Loucy (cell line): ENCODE data around the gene FYN.

Experiments
- H2AFZ ChIP-seq: fragments of 200-600 bp; sonication (generic); 2 replicates; pipeline ENCODE4 v1.6.0; 2016; ENCODE audit warnings: antibody characterized with exemption, mild to moderate bottlenecking, low read length, moderate library complexity
- H3F3A ChIP-seq: fragments of 200-600 bp; 2 replicates; pipeline ENCODE4 v1.6.0; 2016; ENCODE audit warnings: antibody characterized with exemption, low read depth, mild to moderate bottlenecking
- H3K27me3 ChIP-seq: fragments of 200-600 bp; sonication (generic); 2 replicates; pipeline ENCODE4 v1.6.1; 2014; ENCODE audit warnings: low read length, mild to moderate bottlenecking; ENCODE audit not compliant: insufficient read depth, poor library complexity, severe bottlenecking
- H3K36me3 ChIP-seq: fragments of 200-600 bp; sonication (generic); 2 replicates; pipeline ENCODE4 v1.6.1; 2016; ENCODE audit warnings: low read length; ENCODE audit not compliant: insufficient read depth
- H3K4me1 ChIP-seq: fragments of 200-600 bp; sonication (generic); 2 replicates; pipeline ENCODE4 v1.5.1; 2014; ENCODE audit warnings: low read length, mild to moderate bottlenecking; ENCODE audit not compliant: insufficient read depth, poor library complexity, severe bottlenecking
- H3K4me2 ChIP-seq: fragments of 200-600 bp; sonication (generic); 2 replicates; pipeline ENCODE4 v1.6.0; 2014; ENCODE audit warnings: antibody characterized with exemption, low read length, low read depth, mild to moderate bottlenecking; ENCODE audit not compliant: poor library complexity, severe bottlenecking
- H3K4me3 ChIP-seq: fragments of 200-600 bp; sonication (generic); 2 replicates; pipeline ENCODE4 v1.5.1; 2014; ENCODE audit warnings: low read length, mild to moderate bottlenecking, mixed read lengths; ENCODE audit not compliant: poor library complexity, severe bottlenecking
- H3K79me2 ChIP-seq: fragments of 200-600 bp; sonication (generic); 2 replicates; pipeline ENCODE4 v1.6.1; 2014; ENCODE audit warnings: low read length; ENCODE audit not compliant: insufficient read depth
- H3K9ac ChIP-seq: fragments of 200-600 bp; sonication (generic); 2 replicates; pipeline ENCODE4 v1.6.0; 2014; ENCODE audit warnings: mild to moderate bottlenecking, low read depth, low read length, moderate library complexity; ENCODE audit not compliant: poor library complexity, severe bottlenecking
- H3K9me2 ChIP-seq: fragments of 200-600 bp; sonication (generic); replicated peaks from 2 replicates; pipeline ENCODE4 v1.6.1; 2016; ENCODE audit warnings: low read depth, low read length, mixed read lengths
- H3K9me3 ChIP-seq: fragments of 200-600 bp; sonication (generic); 2 replicates; pipeline ENCODE4 v1.6.1; 2014; ENCODE audit warnings: mild to moderate bottlenecking, antibody characterized with exemption, low read length, low read depth; ENCODE audit not compliant: insufficient read depth
- H4K20me1 ChIP-seq: fragments of 200-600 bp; sonication (generic); 2 replicates; pipeline ENCODE4 v1.6.0; 2014; ENCODE audit warnings: antibody characterized with exemption, low read length, mild to moderate bottlenecking; ENCODE audit not compliant: insufficient read depth, poor library complexity, severe bottlenecking
- EZH2phosphoT487 ChIP-seq: fragments of 200-600 bp; IDR thresholded peaks from 2 replicates; pipeline ENCODE4 v1.6.1; 2018; ENCODE audit warnings: antibody characterized with exemption, mild to moderate bottlenecking, moderate library complexity, borderline replicate concordance
- TF ChIP-seq, protein P1 (sequence below): fragments of 200-600 bp; sonication (generic); conservative IDR thresholded peaks from 2 replicates; pipeline ENCODE4 v1.5.1; 2014; ENCODE audit warnings: mild to moderate bottlenecking, antibody characterized with exemption, low read length

FYN gene

GRCh38 chr6:111781041-111781708, 92.1 kb downstream of the FYN start:
- H3K79me2 ChIP-seq, result peaks cover 81% of the 10 kb centered on the region
- H3K4me2 ChIP-seq, result no peak overlapping the region
- H2AFZ ChIP-seq, result no peak overlapping the region
- H3K4me1 ChIP-seq, result peaks cover 46% of the 10 kb centered on the region
- no peaks in the 10 kb centered on the region for H3K9me2 ChIP-seq
- H3K9ac ChIP-seq, result no peak overlapping the region
- H3K9me3 ChIP-seq, result no peaks in the 10 kb centered on the region
- no peaks in the 10 kb centered on the region for H3K27me3 ChIP-seq
- H4K20me1 ChIP-seq, result no peaks in the 10 kb centered on the region
- H3K4me3 ChIP-seq, result no peak overlapping the region
- TF ChIP-seq EZH2phosphoT487, result no peak
- TF ChIP-seq, protein P1, sequence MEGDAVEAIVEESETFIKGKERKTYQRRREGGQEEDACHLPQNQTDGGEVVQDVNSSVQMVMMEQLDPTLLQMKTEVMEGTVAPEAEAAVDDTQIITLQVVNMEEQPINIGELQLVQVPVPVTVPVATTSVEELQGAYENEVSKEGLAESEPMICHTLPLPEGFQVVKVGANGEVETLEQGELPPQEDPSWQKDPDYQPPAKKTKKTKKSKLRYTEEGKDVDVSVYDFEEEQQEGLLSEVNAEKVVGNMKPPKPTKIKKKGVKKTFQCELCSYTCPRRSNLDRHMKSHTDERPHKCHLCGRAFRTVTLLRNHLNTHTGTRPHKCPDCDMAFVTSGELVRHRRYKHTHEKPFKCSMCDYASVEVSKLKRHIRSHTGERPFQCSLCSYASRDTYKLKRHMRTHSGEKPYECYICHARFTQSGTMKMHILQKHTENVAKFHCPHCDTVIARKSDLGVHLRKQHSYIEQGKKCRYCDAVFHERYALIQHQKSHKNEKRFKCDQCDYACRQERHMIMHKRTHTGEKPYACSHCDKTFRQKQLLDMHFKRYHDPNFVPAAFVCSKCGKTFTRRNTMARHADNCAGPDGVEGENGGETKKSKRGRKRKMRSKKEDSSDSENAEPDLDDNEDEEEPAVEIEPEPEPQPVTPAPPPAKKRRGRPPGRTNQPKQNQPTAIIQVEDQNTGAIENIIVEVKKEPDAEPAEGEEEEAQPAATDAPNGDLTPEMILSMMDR, result no peak
- no peaks in the 10 kb centered on the region for H3F3A ChIP-seq
- H3K36me3 ChIP-seq, result peaks cover 17% of the 10 kb centered on the region; the same call in 1 of the 2 replicates

GRCh38 chr6:111780393-111780792, 92.9 kb downstream of the FYN start:
- TF ChIP-seq EZH2phosphoT487, result no peak
- TF ChIP-seq, protein P1, result no peak
- Histone ChIP-seq H3K79me2 (peaks cover 87% of the 10 kb centered on the region), H3K27me3 (no peaks in the 10 kb centered on the region), H3K9ac (no peak overlapping the region), H3K4me2 (peak overlapping the region; percentile 8), H3K9me2 (no peaks in the 10 kb centered on the region), H4K20me1 (no peaks in the 10 kb centered on the region), H3K4me1 (peaks cover 46% of the 10 kb centered on the region), H2AFZ (no peak overlapping the region), H3K4me3 (no peak overlapping the region), H3K36me3 (peaks cover 24% of the 10 kb centered on the region; the same call in 1 of the 2 replicates), H3K9me3 (no peaks in the 10 kb centered on the region), H3F3A (no peaks in the 10 kb centered on the region)

DNA sequence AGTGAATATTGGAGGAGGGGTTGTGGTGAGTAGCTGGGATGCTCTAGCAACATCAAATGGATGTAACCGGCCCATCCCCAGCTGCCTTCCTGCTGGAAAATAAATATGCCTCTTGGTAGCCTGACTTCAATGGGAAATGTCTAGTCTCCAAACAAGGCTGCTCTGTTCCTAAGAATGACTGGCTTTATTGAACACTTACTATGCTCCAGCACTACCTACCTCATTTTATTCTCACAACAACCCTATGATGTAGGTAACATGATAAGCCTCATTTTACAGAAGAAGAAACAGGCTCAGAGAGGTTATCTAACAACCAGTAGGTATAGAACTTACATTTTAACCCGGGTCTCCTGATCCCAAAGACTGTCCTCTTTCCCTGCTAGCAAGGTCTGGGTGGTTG, 93.6 kb downstream of the FYN start:
- no peaks in the 10 kb centered on the region for H4K20me1 ChIP-seq
- H3K4me2 ChIP-seq, result no peak overlapping the region
- H3K4me1 ChIP-seq, result peaks cover 39% of the 10 kb centered on the region
- no peaks in the 10 kb centered on the region for H3F3A ChIP-seq
- H3K36me3 ChIP-seq, result peaks cover 26% of the 10 kb centered on the region; the same call in 1 of the 2 replicates
- H3K9ac ChIP-seq, result no peak overlapping the region
- no peak overlapping the region for H3K4me3 ChIP-seq
- H3K9me3 ChIP-seq, result no peaks in the 10 kb centered on the region
- no peaks in the 10 kb centered on the region for H3K9me2 ChIP-seq
- H2AFZ ChIP-seq, result no peak overlapping the region
- no peaks in the 10 kb centered on the region for H3K27me3 ChIP-seq
- TF ChIP-seq, protein P1, result no peak
- TF ChIP-seq EZH2phosphoT487, result no peak
- peaks cover 81% of the 10 kb centered on the region for H3K79me2 ChIP-seq
